SU-DHL-6 (cell line): Measurements from ENCODE around the gene GLE1.

ENCODE experiments used
- H2AFZ ChIP-seq: fragments of 200-600 bp; sonication (generic); 2 replicates; pipeline ENCODE4 v1.6.1; 2014; ENCODE audit warnings: low read depth, mild to moderate bottlenecking, moderate library complexity, mixed read lengths, antibody characterized with exemption, low read length; ENCODE audit not compliant: severe bottlenecking
- H3F3A ChIP-seq: fragments of 200-600 bp; shearing (Covaris generic); 2 replicates; pipeline ENCODE4 v1.6.0; 2016; ENCODE audit warnings: antibody characterized with exemption, mild to moderate bottlenecking; ENCODE audit not compliant: insufficient read depth
- H3K27ac ChIP-seq: fragments of 200-600 bp; sonication (generic); 2 replicates; pipeline ENCODE4 v1.5.1; 2016; ENCODE audit warnings: low read depth, mild to moderate bottlenecking, low read length, moderate library complexity, mixed read lengths
- H3K27me3 ChIP-seq: fragments of 200-600 bp; sonication (generic), shearing (Covaris generic); 2 replicates; pipeline ENCODE4 v1.6.0; 2014; ENCODE audit warnings: mild to moderate bottlenecking, low read length
- H3K36me3 ChIP-seq: fragments of 200-600 bp; sonication (generic); 2 replicates; pipeline ENCODE4 v1.6.1; 2014; ENCODE audit warnings: mild to moderate bottlenecking, low read length, mixed read lengths
- H3K4me2 ChIP-seq: fragments of 300-600, 200-600 bp; shearing (Covaris generic), sonication (generic); 2 replicates; pipeline ENCODE4 v1.6.0; 2014; ENCODE audit warnings: low read length, low read depth, mild to moderate bottlenecking; ENCODE audit not compliant: poor library complexity, severe bottlenecking
- H3K4me3 ChIP-seq: fragments of 200-600 bp; sonication (generic); 2 replicates; pipeline ENCODE4 v1.5.1; 2014; ENCODE audit warnings: antibody characterized with exemption, low read length, mild to moderate bottlenecking, mixed read lengths; ENCODE audit not compliant: insufficient read depth, poor library complexity, severe bottlenecking
- H3K79me2 ChIP-seq: fragments of 200-600 bp; sonication (generic); 2 replicates; pipeline ENCODE4 v1.6.1; 2014; ENCODE audit warnings: mild to moderate bottlenecking, low read length, moderate library complexity; ENCODE audit not compliant: insufficient read depth
- H3K9ac ChIP-seq: fragments of 200-600 bp; sonication (generic); 2 replicates; pipeline ENCODE4 v1.7.0; 2014; ENCODE audit warnings: mild to moderate bottlenecking, low read length
- H3K9me2 ChIP-seq: fragments of 200-600 bp; sonication (generic); replicated peaks from 2 replicates; pipeline ENCODE4 v1.6.1; 2014; ENCODE audit warnings: low read length; ENCODE audit not compliant: insufficient read depth
- H3K9me3 ChIP-seq: fragments of 200-600 bp; sonication (generic); 2 replicates; pipeline ENCODE4 v1.6.1; 2014; ENCODE audit warnings: low read length, mixed read lengths; ENCODE audit not compliant: insufficient read depth
- H4K20me1 ChIP-seq: fragments of 200-600 bp; sonication (generic); 2 replicates; pipeline ENCODE4 v1.6.1; 2014; ENCODE audit warnings: low read depth, mild to moderate bottlenecking, antibody characterized with exemption, low read length, moderate library complexity, mixed read lengths
- CTCF ChIP-seq: fragments of 200-600 bp; sonication (generic); IDR thresholded peaks from one replicate; pipeline ENCODE4 v1.5.1; 2017; ENCODE audit warnings: antibody characterized with exemption, mild to moderate bottlenecking, low read length, moderate library complexity; ENCODE audit not compliant: insufficient read depth, poor library complexity, severe bottlenecking
- EZH2phosphoT487 ChIP-seq: fragments of 200-600 bp; sonication (generic), shearing (Covaris generic); conservative IDR thresholded peaks from 2 replicates; pipeline ENCODE4 v1.6.1; 2018; ENCODE audit warnings: mild to moderate bottlenecking, antibody characterized with exemption, low read length, moderate library complexity, mixed read lengths

GLE1 gene

DNA sequence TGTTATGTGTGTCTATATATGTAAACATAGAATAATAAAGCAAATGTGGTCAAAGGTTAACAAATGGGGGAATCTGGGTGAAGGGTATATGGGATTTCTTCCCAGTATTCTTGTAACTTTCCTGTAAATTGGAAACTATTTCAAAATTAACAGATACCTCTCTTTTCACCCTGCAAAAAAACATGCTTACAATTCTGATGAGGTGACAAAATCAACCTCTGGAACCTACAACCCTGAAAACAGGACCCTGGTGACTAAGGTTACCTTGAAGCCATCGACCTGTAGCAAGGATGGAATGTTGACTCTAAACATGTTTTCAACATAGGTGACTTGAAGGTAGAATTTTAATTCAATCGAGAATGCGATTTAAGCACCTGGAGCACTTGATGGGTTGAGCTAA lies 42.0 kb downstream of the GLE1 start:
- H3K36me3 ChIP-seq = peaks cover 7% of the 10 kb centered on the region
- no peak overlapping the region for H3K27ac ChIP-seq
- no peak overlapping the region for H3K4me2 ChIP-seq
- H3K9me3 ChIP-seq = no peaks in the 10 kb centered on the region
- H3K27me3 ChIP-seq = no peaks in the 10 kb centered on the region
- no peaks in the 10 kb centered on the region for H4K20me1 ChIP-seq
- no peak overlapping the region for H3K4me3 ChIP-seq
- H3F3A ChIP-seq = no peaks in the 10 kb centered on the region
- H2AFZ ChIP-seq = no peak overlapping the region
- no peak overlapping the region for H3K9ac ChIP-seq
- H3K9me2 ChIP-seq = no peaks in the 10 kb centered on the region
- no peaks in the 10 kb centered on the region for H3K79me2 ChIP-seq
- TF ChIP-seq EZH2phosphoT487 = no peak
- TF ChIP-seq CTCF = no peak

GRCh38 chr9:128548876-128549275 lies 44.4 kb downstream of the GLE1 start:
- no peaks in the 10 kb centered on the region for H3K36me3 ChIP-seq

GRCh38 chr9:128550226-128550625 lies 45.7 kb downstream of the GLE1 start:
- Histone ChIP-seq H3K9ac (no peak overlapping the region), H3K9me3 (no peaks in the 10 kb centered on the region), H3K36me3 (no peaks in the 10 kb centered on the region), H3K27me3 (no peaks in the 10 kb centered on the region), H3F3A (no peaks in the 10 kb centered on the region; the same call in 1 of the 2 replicates), H2AFZ (no peak overlapping the region), H3K4me3 (no peak overlapping the region), H3K79me2 (peaks cover 26% of the 10 kb centered on the region), H3K9me2 (no peaks in the 10 kb centered on the region), H4K20me1 (peaks cover 13% of the 10 kb centered on the region), H3K27ac (no peak overlapping the region), H3K4me2 (no peak overlapping the region)
- TF ChIP-seq EZH2phosphoT487 (no peak), CTCF (no peak)

More at GRCh38 chr9:128548876-128549275, 44.4 kb downstream of the GLE1 start:
- H3F3A ChIP-seq = no peaks in the 10 kb centered on the region; the same call in 1 of the 2 replicates
- H3K4me2 ChIP-seq = no peak overlapping the region
- no peaks in the 10 kb centered on the region for H3K9me2 ChIP-seq
- H3K9me3 ChIP-seq = no peaks in the 10 kb centered on the region
- no peak overlapping the region for H3K9ac ChIP-seq
- H2AFZ ChIP-seq = no peak overlapping the region
- H4K20me1 ChIP-seq = peaks cover 5% of the 10 kb centered on the region
- peaks cover 13% of the 10 kb centered on the region for H3K79me2 ChIP-seq
- no peak overlapping the region for H3K27ac ChIP-seq
- no peak overlapping the region for H3K4me3 ChIP-seq
- no peaks in the 10 kb centered on the region for H3K27me3 ChIP-seq
- TF ChIP-seq EZH2phosphoT487 (no peak), CTCF (no peak)
